Stimulated activated CD4-positive, alpha-beta T cell treated with anti-CD3 and anti-CD28 coated beads, Interleukin-12 subunit alpha, Interleukin-12 subunit beta, amount 100 ng/mL, for 4 hours (primary cell): ENCODE measurements around the gene POLD4.
"Not testable (repeated sequence)": the region's sequence is repeated elsewhere in the genome, so short reads cannot be mapped to it uniquely, and the experiment has no call there.

Source experiments
- DNase-seq: peaks from one replicate; pipeline ENCODE4 v3.0.0-alpha.2; 2020

The POLD4 gene

DNA sequence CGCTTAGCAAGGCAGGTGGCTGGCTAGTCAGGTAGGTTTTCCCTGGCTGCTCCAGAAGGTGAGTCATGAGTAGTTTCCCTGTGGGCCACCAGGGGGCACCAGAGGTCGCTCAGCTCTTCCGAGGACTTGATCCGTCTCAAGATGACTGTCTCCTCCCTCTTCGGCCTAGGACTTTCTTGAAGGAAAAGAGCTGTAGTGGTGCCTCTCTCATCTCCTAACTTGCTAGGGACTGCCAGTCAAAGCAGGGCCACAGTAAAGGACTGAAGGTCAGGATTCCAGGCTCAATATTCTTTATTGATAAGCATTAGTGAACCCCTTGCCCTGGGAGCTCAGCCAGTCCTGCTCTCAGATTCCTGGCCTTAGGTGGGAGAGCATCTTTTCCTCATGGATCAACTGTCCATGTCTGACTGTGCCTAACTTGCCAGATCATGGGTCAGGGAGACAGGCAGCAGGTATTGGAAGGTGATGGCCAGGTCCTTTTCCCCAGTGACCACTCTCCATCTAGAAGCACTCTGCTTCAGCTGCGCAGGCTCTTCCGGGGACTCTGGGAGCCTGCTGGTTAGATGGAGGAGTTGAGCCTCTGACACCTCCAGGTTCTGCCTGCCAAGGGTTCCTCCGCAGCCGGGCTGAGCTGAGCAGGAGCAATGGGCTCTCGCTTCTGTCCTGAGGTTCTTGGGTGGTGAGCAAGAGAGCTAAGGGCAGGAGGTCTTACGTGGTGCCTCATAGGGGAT, 1.9 kb downstream of the POLD4 start:
- DNase-seq: peak; percentile 63

DNA sequence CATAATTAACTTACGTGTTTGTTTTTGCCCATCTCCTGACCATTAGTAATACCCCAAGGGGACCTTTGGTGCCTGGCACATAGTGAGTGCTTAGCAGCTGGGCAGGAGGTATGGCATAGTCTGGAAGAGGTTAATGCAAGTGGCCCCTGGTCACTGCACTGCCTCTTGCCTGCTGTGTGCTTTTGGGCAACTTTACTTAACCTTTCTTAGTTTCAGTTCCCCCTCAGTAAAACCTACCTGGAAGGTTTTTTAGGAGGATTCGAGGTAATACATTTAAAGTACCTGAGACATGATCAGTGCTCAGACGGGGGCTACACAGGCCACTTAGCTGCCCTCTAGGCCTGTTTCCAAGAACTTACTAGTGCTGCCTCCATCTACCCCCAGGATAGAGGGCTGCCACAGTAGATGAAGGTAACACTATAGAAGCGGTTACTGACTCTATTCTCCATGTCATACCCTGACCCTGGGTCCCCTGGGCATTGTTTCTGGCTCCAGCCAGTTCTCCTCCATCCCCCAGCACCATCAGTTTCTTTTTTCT, 3.3 kb downstream of the POLD4 start:
- no peak for DNase-seq

DNA sequence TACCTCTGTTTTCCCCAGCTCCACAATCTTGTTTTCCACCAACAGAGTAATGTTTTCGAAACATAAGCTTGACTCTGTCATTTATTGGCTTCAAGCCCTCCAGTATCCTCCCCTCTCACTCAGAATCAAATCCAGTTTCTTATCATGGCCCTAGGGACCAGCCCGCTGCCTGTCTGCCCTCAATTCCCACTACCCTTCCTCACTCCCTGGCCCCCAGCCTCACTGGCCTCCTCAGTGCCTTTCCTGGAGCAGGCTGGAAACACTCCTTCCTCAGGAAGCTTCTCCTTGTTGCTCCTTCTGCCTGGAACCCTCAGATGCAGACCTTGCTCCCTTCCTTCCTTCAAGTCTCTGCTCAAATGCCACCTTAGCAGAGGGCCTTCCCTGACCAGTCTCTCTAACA, 3.9 kb downstream of the POLD4 start:
- DNase-seq: no peak

DNA sequence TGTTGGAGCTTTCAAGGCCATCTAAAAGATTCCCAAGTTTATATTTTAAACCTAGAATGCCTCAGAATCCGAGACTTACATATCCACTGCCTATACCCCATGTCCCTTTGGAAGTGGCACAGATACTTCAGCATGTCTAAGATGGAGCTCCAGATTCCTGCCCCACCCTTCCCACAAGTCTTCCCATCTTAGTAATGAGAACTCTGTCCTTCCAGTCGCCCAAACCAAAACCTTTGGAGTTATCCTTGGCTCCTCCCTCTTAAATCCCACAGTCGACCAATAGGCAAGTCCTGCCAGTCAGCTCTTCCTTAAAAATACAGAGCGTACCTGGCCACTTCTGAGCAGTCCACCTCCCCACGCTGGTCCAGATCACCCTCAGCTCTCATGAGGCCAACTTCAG, 4.3 kb downstream of the POLD4 start:
- no peak for DNase-seq

DNA sequence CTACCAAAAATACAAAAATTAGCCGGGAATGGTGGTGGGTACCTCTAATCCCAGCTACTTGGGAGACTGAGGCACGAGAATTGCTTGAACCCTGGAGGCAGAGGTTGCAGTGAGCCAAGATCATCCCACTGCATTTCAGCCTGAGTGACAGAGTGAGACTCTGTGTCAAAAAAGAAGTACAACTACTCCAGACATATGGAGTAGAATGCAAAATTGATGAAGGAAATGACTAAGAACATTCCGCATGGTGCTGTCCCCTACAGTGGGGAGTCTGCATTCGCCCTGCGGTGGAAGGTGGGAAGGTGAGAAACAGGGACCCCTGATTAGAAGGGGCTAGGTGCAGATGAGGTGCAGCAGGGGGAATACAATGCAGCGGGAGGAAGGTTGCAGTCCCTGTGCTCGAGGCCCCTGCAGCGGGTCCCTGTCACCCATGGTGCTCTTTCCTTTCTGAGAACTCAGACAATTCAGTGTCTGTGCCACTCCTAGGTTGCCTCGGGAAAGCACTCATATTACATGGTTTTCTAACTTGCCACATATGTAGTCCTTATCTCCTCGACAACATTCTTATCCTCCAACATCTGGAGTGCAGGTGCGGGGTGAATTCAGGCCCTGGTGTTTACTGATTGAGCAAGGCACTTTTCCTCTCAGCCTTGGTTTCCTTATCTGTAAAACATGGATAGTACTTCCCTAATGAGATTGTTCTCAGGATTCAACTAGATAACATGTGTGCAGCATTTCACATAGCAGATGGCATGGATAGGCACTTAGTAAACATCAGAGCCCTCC, 5.2 kb downstream of the POLD4 start:
- no peak for DNase-seq

DNA sequence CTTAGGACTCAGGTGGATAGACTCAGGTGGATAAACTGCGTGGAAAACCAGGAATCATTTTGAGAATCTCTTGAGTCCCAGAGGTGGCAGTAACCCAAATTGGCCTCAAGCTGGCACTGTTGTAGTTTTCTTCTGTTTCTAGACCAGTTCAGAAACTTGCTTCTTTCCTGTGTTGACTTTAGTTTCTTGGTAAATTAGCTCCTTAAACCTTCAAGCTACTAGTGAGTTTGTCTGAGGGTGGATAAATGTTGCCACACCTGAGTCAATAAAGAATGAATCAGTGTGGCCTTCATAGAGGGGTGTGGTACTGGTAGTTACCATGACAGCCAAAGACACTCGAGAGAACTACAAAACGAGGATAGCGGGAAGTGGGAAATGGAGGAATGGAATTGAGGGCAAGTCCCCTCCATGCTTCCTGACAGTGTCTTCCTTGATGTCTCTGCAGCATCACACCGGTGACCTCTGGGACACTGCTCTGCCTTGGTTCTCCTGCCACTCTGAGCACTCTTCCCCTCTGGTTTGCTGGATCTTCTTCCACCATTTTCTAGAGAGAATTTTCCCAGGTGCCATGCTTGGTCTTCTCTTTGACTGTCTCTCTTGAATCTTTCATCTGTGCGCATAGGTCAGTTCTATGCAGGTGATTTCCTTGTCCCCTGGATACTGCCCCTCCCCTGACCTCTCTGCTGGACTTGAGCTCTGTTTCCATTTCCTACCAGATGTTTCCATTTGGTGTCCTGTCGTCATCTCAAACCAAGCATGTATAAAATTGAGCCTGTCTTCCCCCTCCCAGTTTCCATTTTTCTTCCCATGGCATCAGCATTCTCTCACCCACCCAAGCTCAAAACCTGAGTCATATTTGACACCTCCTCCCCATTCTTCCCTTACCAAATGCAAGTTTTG, 7.2 kb downstream of the POLD4 start:
- DNase-seq: no peak

DNA sequence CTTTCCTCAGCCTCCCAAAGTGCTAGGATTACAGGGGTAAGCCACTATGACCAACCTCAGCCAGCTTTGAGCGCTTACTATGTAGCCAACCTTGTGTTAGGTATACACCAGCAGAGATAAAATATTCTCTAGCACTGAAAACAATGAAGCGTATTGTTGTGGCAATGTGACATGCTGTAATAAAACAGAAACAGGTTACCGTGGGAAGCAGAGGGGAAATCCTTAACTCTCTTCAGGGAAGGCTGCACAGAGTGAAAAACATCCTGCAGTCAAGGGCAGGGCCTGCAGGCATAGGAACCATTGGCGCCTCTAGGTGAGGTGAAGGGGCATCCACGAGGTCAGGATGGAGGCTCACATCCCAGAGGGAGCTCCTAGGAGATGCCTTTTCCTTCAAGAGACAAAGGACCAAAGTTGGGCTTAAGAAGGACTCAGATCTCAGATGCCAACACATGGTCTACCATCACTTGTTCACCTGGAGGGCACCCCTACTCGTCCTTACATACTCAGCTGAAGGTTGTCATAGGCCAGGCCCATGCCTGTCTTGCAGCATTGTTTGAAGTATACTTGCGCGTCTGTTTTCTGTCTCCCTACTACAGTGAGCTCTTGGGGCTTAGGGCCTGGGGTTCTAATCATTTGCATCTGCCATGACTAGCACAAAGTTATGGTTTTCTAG, 8.0 kb downstream of the POLD4 start:
- DNase-seq: no peak

DNA sequence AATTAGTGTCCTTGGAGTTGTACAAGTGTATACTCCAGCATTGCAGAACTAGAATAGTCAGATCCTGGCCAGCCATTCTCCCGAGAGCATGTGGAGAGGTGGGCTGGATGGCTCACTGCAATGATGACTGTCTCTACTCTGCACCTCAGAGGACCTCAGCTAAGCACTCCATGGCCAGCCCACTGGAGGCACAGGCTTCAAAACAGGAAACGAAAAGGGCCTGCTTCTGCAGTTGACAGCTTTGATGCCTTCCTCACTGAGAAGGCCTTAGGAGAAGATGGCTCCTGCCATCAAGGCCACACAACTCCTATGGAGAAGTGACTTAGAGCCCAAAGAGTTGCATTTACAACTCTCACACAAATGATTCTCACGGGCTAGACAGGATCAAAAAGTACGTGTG, 9.1 kb downstream of the POLD4 start:
- no peak for DNase-seq

DNA sequence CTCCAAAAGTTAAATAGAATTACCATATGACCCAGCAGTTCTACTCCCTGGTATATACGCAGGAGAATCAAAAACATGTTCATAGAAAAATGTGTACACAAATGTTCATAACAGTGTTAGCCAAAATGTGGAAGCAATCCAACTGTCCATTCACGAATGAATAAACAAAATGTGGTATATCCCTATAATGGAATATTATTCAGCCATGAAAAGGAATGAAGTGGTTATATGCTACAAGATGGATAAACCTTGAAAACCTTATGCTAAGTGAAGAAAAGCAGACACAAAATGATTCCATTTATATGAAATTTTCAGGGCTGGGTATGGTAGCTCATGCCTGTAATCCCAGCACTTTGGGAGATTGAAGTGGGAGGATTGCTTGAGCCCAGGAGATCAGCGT, 16.1 kb downstream of the POLD4 start:
- DNase-seq: no peak

DNA sequence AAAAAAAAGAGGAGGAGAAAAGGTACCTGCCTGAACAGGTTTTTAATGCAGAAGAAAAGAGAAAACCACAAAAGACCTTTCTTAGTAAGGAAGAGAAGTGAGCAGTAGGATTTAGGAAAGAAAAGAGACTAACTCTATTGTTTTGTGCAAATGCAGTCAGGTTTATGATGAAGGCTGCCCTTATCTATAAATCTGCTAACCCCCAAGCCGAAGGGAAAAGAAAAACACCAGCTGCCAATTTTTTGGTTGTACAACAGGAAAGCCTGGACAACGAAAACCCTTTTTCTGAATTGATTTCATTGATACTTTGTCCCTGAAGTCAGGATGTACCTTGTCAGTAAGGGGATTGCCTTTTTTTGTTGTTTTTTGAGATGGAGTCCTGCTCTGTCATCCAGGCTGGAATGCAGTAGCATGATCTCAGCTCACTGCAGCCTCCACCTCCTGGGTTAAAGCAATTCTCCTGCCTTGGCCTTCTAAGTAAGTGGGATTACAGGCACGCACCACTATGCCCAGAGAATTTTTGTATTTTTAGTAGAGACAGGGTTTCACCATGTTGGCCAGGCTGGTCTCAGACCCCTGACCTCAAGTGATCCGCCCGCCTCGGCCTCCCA, 21.2 kb downstream of the POLD4 start:
- DNase-seq: no peak

DNA sequence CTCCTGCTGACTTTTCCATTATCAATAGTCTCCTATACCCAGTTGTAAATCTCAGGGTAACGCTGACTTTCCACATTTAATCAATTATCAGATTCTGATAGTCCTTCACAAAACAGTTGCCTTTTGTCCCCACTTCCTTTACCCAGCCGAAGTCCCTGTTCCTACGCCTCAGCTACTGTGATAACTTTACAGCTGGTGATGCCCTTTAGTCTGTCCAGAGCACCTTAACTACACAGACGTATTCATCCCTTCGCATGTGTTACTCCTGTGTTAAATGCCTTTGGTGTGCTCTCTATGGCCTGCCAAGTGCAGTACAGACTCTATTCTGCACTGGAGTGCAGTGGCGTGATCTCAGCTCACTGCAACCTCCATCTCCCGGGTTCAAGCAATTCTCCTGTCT, 29.8 kb downstream of the POLD4 start:
- DNase-seq: no peak

DNA sequence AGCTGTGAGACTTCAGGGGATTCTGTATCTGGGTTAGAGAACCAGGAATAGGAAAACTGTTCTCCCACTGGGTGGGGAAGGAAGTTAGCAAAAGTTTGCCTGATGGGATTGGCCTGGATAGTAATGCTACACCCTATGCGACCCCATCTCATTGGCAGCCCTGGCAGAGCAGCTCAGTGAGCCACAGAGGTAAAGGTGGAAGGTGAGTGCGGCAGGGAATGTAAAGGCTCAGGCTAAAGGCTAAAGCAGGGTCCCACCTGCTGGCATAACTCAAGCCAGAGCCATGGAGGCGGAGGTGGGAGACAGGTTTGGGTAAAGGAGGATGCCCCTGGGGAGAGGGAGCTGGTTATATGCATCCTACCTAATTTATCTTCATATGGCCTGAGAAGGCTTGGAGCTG, 31.3 kb downstream of the POLD4 start:
- DNase-seq: no peak

DNA sequence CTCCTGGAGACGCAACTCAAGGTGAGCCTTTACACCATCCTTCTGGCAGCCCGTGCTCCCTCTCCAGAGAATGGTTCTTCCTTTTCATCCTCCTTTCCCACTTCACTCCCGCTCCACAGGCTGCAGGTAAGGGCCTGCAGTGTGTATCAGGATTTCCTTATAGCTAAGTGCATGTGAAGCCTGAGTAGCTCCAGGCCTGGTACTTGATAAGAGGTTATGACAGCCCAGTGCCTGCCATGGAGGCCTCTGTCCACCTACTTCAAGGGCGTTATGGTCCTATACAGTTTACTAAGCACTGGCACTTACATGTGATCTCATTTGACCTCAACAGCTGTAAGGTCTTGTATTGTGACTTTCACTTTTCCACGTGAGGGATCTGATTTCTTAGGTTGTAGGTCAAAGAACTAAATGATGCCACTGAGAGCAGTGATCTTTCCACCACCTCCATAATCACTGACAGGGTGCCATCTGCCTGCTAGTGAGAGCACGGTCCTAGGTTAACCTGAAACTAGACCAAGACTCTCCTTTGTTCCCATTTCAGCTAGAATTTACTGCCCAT, 32.0 kb downstream of the POLD4 start:
- no peak for DNase-seq

DNA sequence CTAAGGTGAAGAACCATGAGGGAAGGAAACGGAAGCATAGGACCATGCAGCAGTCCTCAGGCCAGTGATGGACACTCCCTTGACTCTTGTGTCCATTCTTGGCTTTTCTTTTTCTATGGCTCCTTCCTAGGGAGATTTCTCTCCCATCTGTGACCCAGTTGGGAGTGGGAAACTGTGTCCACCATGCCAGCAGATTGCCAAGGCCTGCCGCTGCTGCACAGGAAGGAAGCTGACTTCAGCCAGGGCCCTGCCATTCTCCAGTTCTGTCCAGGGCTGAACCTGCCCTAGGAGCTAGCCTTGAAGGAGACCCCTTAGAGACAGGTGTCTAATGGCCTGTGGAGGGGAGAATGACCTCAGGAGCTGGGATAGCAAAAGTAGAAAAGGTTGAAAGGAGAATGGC, 32.7 kb downstream of the POLD4 start:
- no peak for DNase-seq

DNA sequence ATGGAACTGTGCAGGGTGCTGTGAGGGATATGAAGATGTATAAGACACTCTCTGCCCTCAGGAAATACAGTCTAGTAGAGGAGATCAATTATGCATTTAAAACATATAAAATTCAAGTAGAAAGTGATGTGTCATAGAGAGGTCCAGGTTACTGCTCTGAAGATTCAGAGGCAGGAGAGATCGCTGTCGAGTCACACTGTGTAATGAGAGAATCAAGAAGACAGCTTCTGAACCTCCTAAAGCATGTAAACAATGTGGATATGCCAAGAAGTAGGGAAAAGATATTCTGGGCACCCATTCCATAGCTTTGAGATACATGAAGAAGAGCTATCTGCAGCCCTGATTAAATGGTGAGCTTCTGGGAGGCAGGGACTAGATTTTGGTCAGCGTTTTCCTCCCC, 33.3 kb downstream of the POLD4 start:
- DNase-seq: no peak

DNA sequence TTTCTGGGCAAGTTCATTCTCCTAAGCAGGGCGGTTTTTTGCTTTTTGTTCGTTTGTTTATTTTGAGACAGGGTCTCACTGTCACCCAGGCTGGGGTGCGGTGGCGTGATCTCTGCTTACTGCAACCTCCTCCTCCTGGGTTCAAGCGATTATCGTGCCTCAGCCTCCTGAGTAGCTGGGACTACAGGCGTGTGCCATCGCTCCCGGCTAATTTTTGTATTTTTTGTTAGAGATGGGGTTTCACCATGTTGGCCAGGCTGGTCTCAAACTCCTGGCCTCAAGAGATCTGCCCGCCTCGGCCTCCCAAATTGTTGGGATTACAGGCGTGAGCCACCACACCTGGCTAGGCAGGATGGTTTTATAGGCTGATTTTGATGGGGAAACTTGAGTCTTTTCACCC, 34.5 kb downstream of the POLD4 start:
- DNase-seq: not testable (repeated sequence)

DNA sequence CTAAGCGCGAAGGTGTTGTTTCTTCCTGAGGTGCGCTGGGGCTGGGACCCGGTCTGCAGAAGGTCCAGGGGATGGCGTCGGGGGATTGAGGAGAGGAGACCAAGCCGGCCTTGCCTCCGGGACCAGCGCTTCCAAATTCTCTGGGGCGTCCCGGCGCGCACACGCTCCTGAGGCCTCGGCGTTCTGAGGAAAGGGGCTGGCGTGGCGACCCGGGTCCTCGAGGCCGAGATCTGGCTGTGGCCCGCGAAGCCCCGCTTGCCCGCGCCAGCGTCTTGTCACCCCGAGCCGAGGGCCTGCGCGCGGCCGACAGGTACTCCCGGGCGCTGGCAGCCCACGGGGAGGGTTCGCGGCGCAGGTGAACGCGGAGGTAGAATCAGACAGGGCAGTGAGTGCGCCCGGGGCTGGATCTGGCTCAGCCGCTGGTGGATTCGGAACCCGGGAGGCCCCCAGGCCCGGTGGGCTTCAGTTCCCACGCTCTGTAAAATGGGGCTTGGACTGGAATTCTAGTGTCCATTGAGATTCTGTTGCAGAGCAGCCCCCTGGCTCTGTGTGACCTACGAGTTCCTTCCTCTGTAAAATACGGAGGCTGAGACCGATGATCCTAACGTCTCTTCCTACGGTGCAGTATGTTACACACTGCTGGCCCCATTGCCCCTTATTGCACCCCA, 35.3 kb downstream of the POLD4 start:
- no peak for DNase-seq

DNA sequence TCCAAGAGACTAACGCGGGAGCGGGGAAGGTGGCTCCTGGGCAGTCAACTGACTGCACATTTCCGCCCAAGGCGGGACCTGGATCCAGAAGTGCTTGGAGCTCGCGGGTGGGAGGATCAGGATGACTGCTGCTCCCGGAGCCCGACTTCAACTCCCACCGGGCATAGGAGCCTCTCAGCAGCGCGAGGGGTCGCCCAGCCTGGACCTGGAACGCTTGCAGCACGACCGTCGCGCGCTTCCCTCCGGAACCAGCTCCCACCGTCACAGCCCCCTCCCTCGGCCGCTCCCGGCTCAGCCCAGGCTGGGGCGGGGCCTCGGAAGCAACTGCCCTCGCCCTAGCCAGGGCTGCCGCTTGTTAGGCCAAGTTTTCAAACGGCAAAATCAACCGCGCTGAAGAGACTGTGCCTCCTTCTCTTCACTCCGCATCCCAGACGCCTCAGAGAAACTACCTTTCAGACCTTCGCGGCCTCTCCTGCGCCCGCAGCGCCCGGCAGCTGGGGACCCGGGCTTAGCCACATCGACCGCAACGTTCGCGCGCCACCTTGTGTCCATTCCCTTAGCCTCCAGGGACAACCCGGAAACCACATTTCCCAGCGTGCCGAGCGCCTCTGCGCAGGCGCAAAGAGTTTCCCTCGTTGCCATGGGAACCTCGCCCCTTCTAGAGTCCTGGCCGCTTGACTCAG, 36.0 kb downstream of the POLD4 start:
- peak; percentile 98 for DNase-seq

DNA sequence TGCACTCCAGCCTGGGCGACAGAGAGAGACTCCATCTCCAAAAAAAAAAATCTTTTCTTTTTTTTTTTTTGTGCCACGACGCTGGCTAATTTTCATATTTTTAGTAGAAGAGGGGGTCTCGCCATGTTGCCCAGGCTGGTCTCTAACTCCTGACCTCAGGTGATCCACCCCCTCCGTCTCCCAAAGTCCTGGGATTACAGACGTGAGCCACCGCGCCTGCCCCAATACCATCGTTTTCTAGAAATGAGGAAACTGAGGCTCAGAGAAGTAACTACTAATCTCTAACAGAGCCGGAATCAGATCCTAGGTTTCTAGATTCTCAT, 36.5 kb downstream of the POLD4 start:
- DNase-seq: no peak

DNA sequence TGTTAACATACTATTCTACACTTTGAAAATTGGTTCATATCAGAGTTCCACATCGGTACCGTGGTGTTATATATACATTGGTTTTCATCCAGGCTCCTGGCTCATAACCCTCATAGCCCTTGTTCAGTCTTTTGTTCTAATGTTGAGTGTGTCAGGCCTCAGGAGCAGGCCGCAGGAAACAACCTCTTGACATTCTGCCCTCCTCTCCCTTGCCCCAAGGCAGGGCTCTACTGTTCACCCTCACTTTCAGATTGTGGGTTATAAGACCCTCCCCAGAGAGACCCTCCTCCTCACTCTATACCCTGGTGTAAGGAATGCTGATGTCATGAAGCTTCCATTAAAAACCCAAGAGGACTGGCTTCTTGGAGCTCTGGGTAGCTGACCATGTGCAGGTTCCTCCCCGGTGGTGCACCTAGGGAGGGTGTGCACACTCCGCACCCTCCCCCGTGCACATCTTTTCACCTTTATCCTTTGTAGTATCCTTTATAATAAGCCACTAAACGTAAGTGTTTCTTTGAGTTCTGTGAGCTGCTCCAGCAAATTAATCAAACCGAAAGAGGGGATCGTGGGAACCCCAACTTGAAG, 37.9 kb downstream of the POLD4 start:
- no peak for DNase-seq

DNA sequence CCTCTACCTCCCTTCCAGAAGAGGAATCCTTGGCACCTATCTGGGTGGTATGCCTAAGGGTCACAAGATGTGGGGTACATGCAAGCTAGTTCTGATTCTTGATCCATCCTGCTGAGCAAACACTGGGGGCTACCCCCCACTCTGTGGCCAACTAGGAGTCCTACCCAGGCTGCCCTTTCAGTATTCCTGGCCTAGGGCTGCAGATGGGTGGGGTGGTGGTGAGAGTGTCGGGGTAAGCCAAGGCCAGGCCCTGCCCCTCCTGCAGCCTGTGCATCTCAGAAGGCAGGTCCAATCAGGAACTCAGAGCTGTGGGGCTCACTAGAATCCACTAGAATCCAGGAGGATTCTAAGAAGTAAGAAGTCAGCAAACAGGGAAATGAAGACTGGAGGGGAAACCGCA, 39.1 kb downstream of the POLD4 start:
- DNase-seq: no peak
